CD1c-positive myeloid dendritic cell (primary cell): ENCODE data around the gene HRC.
A peak's percentile ranks its signal among the peaks of the same experiment; 100 is the strongest.
"Not testable (repeated sequence)": the region's sequence is repeated elsewhere in the genome, so short reads cannot be mapped to it uniquely, and the experiment has no call there.

Experiments used
- DNase-seq: peaks from one replicate; pipeline ENCODE4 v3.0.0-alpha.2; 2016; ENCODE audit errors: extremely low spot score

HRC gene

GRCh38 chr19:49155005-49155819, at the start of gene HRC:
TSS of gene HRC (minus strand) at chr19:49155396. CDS start at chr19:49155237, 159 bp downstream.
- no peak for DNase-seq

- no peak for DNase-seq
Measured at GRCh38 chr19:49201042-49201441, 45.8 kb upstream of the HRC start.

GRCh38 chr19:49200238-49200862, 45.2 kb upstream of the HRC start:
- DNase-seq = peak; percentile 9

- no peak for DNase-seq
Measured at GRCh38 chr19:49196527-49197240, 41.5 kb upstream of the HRC start.

GRCh38 chr19:49194408-49194807, 39.2 kb upstream of the HRC start:
- DNase-seq = no peak

- no peak for DNase-seq
Measured at GRCh38 chr19:49193822-49194394, 38.7 kb upstream of the HRC start.

GRCh38 chr19:49190781-49191180, 35.6 kb upstream of the HRC start:
- DNase-seq = no peak

GRCh38 chr19:49189259-49189658, 34.1 kb upstream of the HRC start:
- DNase-seq = no peak

- DNase-seq = no peak
Measured at GRCh38 chr19:49188626-49189200, 33.5 kb upstream of the HRC start.

GRCh38 chr19:49186108-49186507, 30.9 kb upstream of the HRC start:
- DNase-seq = peak; percentile 17

GRCh38 chr19:49182848-49183375, 27.7 kb upstream of the HRC start:
- DNase-seq = no peak

- not testable (repeated sequence) for DNase-seq
Measured at GRCh38 chr19:49182010-49182847, 27.0 kb upstream of the HRC start.

- DNase-seq = no peak
Measured at GRCh38 chr19:49180659-49181058, 25.5 kb upstream of the HRC start.

- DNase-seq = no peak
Measured at GRCh38 chr19:49173198-49173597, 18.0 kb upstream of the HRC start.

- no peak for DNase-seq
Measured at GRCh38 chr19:49168421-49168820, 13.2 kb upstream of the HRC start.

GRCh38 chr19:49167857-49168409, 12.7 kb upstream of the HRC start:
- DNase-seq = no peak

GRCh38 chr19:49165865-49166301, 10.7 kb upstream of the HRC start:
- DNase-seq = no peak

GRCh38 chr19:49165111-49165750, 10.0 kb upstream of the HRC start:
- no peak for DNase-seq

- DNase-seq = no peak
Measured at GRCh38 chr19:49161987-49162386, 6.8 kb upstream of the HRC start.
